Astrocyte of the cerebellum (primary cell): ENCODE measurements around the gene C1orf94.

Experiments
- DNase-seq: peaks from one replicate; pipeline ENCODE4 v3.0.0-alpha.2; 2011; ENCODE audit warnings: low read depth
- H3K4me3 ChIP-seq: 2 replicates; pipeline ENCODE4 v1.5.1; 2011; ENCODE audit warnings: mild to moderate bottlenecking, low read depth, low read length, moderate library complexity
- CTCF ChIP-seq: IDR thresholded peaks from 2 replicates; pipeline ENCODE4 v1.5.1; 2012; ENCODE audit warnings: low read length, low read depth, moderate library complexity, mild to moderate bottlenecking; ENCODE audit errors: missing control alignments
- in situ Hi-C: cut with HindIII; loops from 2 replicates; pipeline ENCODE4 v1.10.0; 2017; ENCODE audit warnings: low sequenced_read_pairs

Gene C1orf94

GRCh38 chr1:34176830-34177603, at the start of gene C1orf94:
C1orf94 (plus strand) TSS chr1:34176907; CDS start chr1:34177790, 883 bp downstream.
- in situ Hi-C loops: no loop called here
- no peak for TF ChIP-seq CTCF
- DNase-seq: no peak

DNA sequence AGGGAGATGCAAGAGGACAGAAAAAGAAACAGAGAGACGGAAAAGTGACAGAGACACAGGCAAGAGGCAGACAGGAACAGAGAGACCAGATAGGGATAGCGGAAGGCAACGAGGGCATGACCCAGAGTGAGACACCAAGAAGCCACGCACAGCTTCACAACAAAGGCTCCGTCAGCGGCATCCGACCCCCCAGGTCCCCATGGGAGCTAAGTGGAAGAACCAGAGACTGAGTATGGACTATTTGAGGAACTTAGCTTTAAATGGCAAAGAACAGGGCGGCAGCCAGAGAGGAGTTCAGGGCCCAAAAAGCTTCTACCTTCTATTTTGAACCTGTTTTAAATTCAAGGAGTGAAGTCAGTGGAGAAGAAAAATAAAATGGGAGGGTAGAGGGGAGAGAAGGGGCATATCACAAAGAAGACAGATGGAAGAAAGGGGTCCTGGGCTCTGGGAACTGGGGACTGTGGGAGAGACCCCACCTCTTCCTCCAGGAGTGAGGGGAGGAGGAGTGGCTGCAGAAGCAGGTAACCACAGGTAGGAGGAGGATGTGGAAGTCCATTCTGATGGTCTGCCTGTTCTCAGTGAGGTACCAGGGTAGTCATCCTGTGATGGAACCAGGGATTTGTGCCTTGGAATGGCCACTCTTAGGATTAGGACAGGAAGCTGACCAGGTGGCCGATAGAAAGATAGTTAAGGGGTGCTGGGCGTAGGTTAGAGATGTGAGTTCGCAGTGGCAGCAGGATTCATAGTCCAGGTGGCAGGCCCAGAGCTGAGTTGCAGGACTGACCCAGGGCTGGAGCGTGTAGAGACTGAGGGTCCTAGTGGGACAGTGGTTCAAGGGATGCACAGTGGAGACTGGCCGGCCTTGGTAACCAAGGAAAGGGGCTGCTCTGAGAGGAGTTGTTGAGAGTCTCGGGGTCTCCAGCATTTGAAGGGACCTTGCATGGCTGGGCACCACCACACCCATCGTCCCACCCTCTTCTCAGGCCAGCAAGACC, 49.4 kb upstream of the C1orf94 start:
- no peak overlapping the region for H3K4me3 ChIP-seq
- DNase-seq: no peak
- in situ Hi-C loops: no loop called here
- TF ChIP-seq CTCF: no peak

More at GRCh38 chr1:34176830-34177603, at the start of gene C1orf94:
- peak within 1 kb of the TSS; percentile 3 for H3K4me3 ChIP-seq

DNA sequence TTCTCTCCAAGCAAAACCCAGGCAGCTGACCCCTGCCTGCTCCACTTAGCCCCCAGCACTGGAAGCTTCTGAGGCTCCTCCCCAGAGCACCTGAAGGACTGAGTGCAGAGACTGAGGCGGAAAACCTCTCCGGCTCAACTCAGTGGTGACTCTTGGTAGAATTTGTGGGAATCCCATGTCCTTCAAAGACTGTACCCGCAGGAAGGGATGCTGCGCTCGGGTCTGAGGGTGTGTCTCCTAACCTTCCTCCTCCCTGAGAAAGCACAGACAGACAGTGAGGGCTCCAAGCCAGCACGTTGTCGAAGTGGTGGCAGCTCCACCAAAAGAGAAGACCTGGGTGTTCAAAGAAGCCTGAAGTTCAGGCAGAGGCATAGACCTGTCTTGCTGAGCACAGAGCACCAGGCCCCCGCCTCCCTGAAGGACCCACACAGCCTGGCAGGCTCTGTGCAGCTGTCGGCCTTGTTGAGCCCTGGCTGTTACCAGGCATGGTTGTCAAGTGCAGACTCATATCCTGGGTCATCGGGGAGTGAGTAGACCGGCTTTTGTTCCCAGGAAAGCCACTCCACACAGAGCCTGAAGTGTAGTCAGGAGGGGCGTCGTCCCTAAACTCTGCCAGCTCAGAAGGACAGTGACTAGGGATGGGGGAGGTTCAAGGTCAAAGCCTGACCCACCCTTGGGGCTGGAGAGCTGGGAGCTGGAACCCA, 48.4 kb upstream of the C1orf94 start:
- in situ Hi-C loops: no loop called here
- no peak overlapping the region for H3K4me3 ChIP-seq
- DNase-seq: no peak
- TF ChIP-seq CTCF: no peak

- no peak for DNase-seq
- no peak overlapping the region for H3K4me3 ChIP-seq
- no peak for TF ChIP-seq CTCF
- in situ Hi-C loops: no loop called here
These were observed 47.1 kb upstream of the C1orf94 start for GRCh38 chr1:34129630-34130029.

DNA sequence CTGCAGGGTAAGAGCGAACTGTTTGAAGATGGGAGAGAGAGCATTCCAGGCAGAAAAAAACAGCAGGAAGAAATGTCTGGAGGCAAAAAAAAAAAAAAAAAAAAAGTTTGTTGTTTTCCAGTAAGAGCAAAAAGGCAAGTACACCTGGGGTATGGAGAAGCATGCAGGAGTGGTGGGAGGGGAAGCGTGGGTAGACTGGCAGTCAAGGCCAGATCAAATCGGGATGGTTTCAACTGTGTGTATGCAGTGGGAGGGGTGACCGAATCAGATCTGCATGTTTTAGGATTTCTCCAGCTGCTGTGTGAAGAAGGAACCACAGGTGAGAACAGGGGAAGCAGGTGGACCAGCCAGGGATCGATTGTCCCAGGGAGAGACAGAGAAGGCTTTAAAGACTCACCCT, 46.4 kb upstream of the C1orf94 start:
- no peak for TF ChIP-seq CTCF
- no peak for DNase-seq
- no peak overlapping the region for H3K4me3 ChIP-seq
- in situ Hi-C loops: no loop called here
